Heart left ventricle (tissue), 16 donors: ENCODE results near the gene STK33. TPM values are rescaled to one million over a fixed set of nuclear protein-coding genes. Genes with fewer than 3 reads are reported as not detected.

Experiments used
- ATAC-seq, 4 donors: fragments of 200-7000 bp; cut with Tn5 transposase; one replicate each; pipeline ENCODE4 v1.9.1; 2020 to 2022; ENCODE audit warnings: moderate library complexity in 4 of 4, mild to moderate bottlenecking in 3 of 4, moderate number of reproducible peaks in 1 of 4
- DNase-seq, 5 donors: peaks; one replicate each; pipeline ENCODE4 v3.0.0-alpha.2; 2020
- H3K27ac ChIP-seq, 12 donors: fragments of 200-600 bp; sonication (generic) in 4 of 12; one replicate each; pipeline versions ENCODE4 v1.5.0 to v1.8.0; 2016 to 2022; ENCODE audit warnings: mild to moderate bottlenecking in 2 of 12
- H3K27me3 ChIP-seq, 9 donors: fragments of 200-600 bp; sonication (generic) in 2 of 9; one replicate each; pipeline versions ENCODE4 v1.5.1 to v1.8.0; 2016 to 2022; ENCODE audit warnings: mild to moderate bottlenecking in 3 of 9
- H3K36me3 ChIP-seq, 9 donors: fragments of 200-600 bp; sonication (generic) in 2 of 9; one replicate each; pipeline versions ENCODE4 v1.5.0 to v1.8.0; 2018 to 2022; ENCODE audit warnings: mild to moderate bottlenecking in 2 of 9
- H3K4me1 ChIP-seq, 12 donors: fragments of 200-600 bp; sonication (generic) in 4 of 12; one replicate each; pipeline versions ENCODE4 v1.5.0 to v1.8.0; 2016 to 2022; ENCODE audit warnings: mild to moderate bottlenecking in 3 of 12
- H3K4me3 ChIP-seq, 12 donors: fragments of 200-600 bp; sonication (generic) in 4 of 12; one replicate each; pipeline versions ENCODE4 v1.5.0 to v1.8.0; 2017 to 2022; ENCODE audit warnings: mild to moderate bottlenecking in 9 of 12, moderate library complexity in 4 of 12
- H3K9me3 ChIP-seq, 12 donors: fragments of 200-600 bp; sonication (generic) in 4 of 12; one replicate each; pipeline versions ENCODE4 v1.5.0 to v1.8.0; 2016 to 2022; ENCODE audit warnings: mild to moderate bottlenecking in 1 of 12
- POLR2A ChIP-seq, 2 donors: fragments of 450-650 bp; IDR thresholded peaks; one replicate each; pipeline ENCODE4 v1.6.1; 2017; ENCODE audit warnings: antibody characterized with exemption in 2 of 2, mild to moderate bottlenecking in 2 of 2, moderate library complexity in 2 of 2
- WGBS, 4 donors: extraction: QIAGEN DNeasy Blood & Tissue Kit in 2 of 4; methylation state at CpG; one replicate each; pipeline versions ENCODE4 v1.1.5 to v1.1.7; 2013 to 2018; 5-methylcytosine and 5-hydroxymethylcytosine counted together
- intact Hi-C, 10 donors: fragments of 100-400 bp; cut with DNase I; formaldehyde crosslinking; loops; one replicate each; pipeline versions ENCODE4 v1.11.1 to v1.14.2; 2022
- polyA plus RNA-seq, 2 donors: library from polyadenylated mRNA; stranded (reverse); fragments of 200-250 nt; gene quantifications; one replicate each; pipeline ENCODE4 v1.2.3, GENCODE V29; 2013
- total RNA-seq, 9 donors: library from RNA; depleted of rRNA in 2 of 9; stranded (reverse); fragments of >200 nt in 2 of 9; fragmentation: NEBNext Ultra II Directional in 3 of 9; extraction: Animal tissue kit (Norgen Biotek cat#: 25700) in 3 of 9; gene quantifications; one replicate each; pipeline versions ENCODE4 v1.1.0 to v1.2.4, GENCODE V29; 2016 to 2023
- TF ChIP-seq, protein P1 (sequence below), 12 donors: fragments of 200-600 bp; sonication (generic) in 4 of 12; IDR thresholded peaks; one replicate each; pipeline versions ENCODE4 v1.5.0 to v1.8.0; 2018 to 2022; ENCODE audit warnings: antibody characterized with exemption in 12 of 12, mild to moderate bottlenecking in 5 of 12
- donor health status: ischemic (EF 13 %, LVEDD 7.1; RV severe dilation, severe dysfunction).
- donor health status: healthy with polysubstance abuse.
- donor health status: DM: no; HTN: yes; CAD: no.
- donor health status: DM: no; HTN: no; CAD: no.
- donor health status: ischemic (EF 25% LVEDD 6.9; RV normal size, moderate dysfunction).
- donor health status: ischemic (EF 25% LVEDD 5.7; RV mildly dilated, moderate dysfunction).
- donor health status: healthy.
- donor health status: DM: yes; HTN: yes; CAD: no.
- donor health status: ischemic (EF 35%, LVEDD 5.7; RV mildly dilated, moderate dysfunction).
- donor health status: nonischemic (EF 11% LVEDD 7.7; RV severe dilation, severe dysfunction).
- donor health status: DM: yes; HTN: yes; CAD: no.
- donor health status: PGD.
- donor health status: ischemic (EF 29% LVEDD 5.4; RV normal size, mild dysfunction).
- donor health status: nonischemic (EF 23%, LVEDD 6.1; RV moderate dilation, normal function).

Gene STK33
- total and polyA plus RNA-seq, 11 donors, result 9.9 to 41.5 (median 25.3) TPM

DNA sequence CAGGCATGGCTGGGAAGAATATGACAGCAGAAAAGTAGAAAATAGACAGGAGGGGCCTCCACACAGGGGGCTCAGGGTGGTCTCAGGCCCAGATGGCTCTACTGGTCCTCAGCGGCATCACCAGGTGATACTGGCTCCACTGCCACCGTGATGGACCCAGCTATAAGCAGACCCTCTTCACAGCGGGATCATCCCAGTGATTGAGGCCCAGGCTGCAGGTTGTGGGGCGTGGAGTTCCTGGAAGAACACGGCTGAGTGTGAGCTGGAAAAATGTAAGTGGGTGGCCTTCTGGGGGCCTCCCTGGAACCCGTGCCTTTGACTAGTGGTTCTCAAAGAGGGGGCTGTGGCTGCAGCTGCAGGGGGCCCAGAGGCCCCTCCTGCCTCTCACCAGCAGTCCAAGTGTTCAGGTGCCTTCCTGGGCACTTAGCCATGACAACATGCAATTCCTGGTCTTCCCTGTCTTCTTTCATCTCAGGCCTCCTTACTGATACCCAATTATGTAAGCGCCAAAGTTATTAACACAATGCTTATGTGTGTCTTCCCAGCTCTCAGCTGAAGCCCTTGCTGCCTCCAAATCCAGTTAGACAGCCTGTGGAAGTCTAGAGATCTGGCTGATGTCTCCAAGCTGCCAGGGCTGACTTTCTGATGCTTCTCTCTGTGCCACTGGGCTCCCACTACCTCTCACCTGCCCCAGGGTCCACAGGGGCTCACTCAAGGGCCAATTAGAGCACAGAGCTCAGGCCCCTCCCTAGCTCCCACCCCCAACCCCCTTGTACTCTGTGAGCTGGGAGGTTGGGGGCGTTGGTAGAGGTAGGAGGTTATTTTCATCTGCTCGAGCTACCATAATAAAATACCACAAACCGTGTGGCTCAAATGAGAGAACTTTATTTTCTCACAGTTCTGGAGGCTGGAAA is 220.3 kb downstream of the STK33 start:
- intact Hi-C loops, result no loop called here
- TF ChIP-seq, protein P1, sequence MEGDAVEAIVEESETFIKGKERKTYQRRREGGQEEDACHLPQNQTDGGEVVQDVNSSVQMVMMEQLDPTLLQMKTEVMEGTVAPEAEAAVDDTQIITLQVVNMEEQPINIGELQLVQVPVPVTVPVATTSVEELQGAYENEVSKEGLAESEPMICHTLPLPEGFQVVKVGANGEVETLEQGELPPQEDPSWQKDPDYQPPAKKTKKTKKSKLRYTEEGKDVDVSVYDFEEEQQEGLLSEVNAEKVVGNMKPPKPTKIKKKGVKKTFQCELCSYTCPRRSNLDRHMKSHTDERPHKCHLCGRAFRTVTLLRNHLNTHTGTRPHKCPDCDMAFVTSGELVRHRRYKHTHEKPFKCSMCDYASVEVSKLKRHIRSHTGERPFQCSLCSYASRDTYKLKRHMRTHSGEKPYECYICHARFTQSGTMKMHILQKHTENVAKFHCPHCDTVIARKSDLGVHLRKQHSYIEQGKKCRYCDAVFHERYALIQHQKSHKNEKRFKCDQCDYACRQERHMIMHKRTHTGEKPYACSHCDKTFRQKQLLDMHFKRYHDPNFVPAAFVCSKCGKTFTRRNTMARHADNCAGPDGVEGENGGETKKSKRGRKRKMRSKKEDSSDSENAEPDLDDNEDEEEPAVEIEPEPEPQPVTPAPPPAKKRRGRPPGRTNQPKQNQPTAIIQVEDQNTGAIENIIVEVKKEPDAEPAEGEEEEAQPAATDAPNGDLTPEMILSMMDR (IDR thresholded peaks at IDR 0.05), result no peak
- TF ChIP-seq POLR2A (IDR thresholded peaks at IDR 0.05), result no peak
- WGBS, 4 donors, result 79 to 88% (median 86%) methylated on average over 10 of the region's 10 CpGs

DNA sequence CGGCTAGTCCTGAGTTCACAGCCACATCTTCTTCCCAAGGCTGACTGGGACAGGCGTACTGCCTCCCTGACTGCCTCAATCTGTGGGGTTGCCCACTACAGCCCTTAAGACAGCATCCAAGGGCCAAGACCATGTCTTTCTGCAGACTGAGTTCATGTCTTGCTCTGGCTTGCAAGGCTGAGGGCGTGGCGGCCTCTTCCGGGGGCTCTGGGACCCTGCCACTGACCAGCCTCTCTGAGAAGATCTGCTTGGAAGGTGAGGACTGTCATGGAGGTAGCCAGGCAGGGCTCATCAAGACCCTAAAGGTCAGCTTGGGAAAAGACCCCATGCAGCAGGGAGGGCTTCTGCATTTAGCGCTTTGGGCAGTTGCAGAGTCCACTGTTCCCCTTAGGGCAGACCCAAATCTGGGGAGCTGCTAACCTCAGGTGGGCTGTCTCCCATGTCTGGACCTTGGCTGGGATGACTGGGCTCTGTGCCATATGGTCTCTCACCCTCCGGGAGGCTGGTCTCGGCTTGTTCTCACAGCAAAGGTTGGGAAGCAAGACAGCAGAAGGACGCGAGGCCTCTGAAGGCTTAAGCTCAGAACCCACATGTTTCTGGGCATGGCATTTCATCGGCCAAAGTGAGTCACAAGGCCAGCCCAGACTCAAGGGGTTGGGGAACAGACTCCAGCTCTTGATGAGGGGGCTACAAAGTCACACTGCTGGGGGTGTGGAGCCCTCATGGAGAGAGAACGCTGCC is 221.2 kb downstream of the STK33 start:
- TF ChIP-seq, protein P1 (IDR thresholded peaks at IDR 0.05), result no peak
- no peak for TF ChIP-seq POLR2A (IDR thresholded peaks at IDR 0.05)
- intact Hi-C loops, result no loop called here
- Histone ChIP-seq H3K9me3 (no peaks in the 10 kb centered on the region), H3K36me3 (no peaks in the 10 kb centered on the region), H3K4me1 (no peaks in the 10 kb centered on the region), H3K27ac (no peak overlapping the region), H3K27me3 (no peaks in the 10 kb centered on the region), H3K4me3 (no peak overlapping the region)
- DNase-seq (no peak), ATAC-seq (no peak)
- WGBS, 4 donors, result 92 to 94% (median 93%) methylated on average over 8 to 12 of the region's 12 CpGs

More for the DNA sequence above, 220.3 kb downstream of the STK33 start:
- H3K9me3 ChIP-seq, result no peaks in the 10 kb centered on the region
- no peak overlapping the region for H3K4me3 ChIP-seq
- no peaks in the 10 kb centered on the region for H3K27me3 ChIP-seq
- no peak overlapping the region for H3K27ac ChIP-seq
- H3K4me1 ChIP-seq, result no peaks in the 10 kb centered on the region
- ATAC-seq, result peak in 1 of 4 donors; percentile 24
- DNase-seq, result no peak
- H3K36me3 ChIP-seq, result no peaks in the 10 kb centered on the region

DNA sequence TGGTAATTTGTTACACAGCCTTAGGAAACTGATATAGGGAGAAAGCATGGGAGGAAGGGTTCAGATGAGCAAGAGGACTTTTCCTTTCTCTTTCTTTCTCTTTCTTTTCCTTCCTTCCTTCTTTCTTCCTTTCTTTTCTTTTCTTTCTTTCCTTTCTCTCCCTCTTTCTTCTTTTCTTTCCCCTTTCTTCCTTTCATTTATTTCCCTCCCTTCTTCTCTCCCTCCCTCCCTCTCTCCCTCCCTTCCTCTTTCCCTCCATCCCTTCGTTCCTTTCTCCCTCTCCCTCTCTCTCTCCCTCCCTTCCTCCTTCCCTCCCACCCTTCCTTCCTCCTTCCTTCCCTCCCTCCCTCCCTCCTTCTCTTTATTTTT is 222.5 kb downstream of the STK33 start:
- intact Hi-C loops, result no loop called here
- WGBS, 4 donors, result 49 to 62% (median 60%) methylated on average over 1 of the region's 1 CpG
- TF ChIP-seq, protein P1 (IDR thresholded peaks at IDR 0.05), result no peak
- no peak for TF ChIP-seq POLR2A (IDR thresholded peaks at IDR 0.05)
- H3K27ac ChIP-seq, result no peak overlapping the region
- H3K27me3 ChIP-seq, result no peaks in the 10 kb centered on the region
- no peaks in the 10 kb centered on the region for H3K36me3 ChIP-seq
- ATAC-seq (no peak), DNase-seq (no peak)
- H3K9me3 ChIP-seq, result no peaks in the 10 kb centered on the region
- H3K4me1 ChIP-seq, result no peaks in the 10 kb centered on the region
- no peak overlapping the region for H3K4me3 ChIP-seq

DNA sequence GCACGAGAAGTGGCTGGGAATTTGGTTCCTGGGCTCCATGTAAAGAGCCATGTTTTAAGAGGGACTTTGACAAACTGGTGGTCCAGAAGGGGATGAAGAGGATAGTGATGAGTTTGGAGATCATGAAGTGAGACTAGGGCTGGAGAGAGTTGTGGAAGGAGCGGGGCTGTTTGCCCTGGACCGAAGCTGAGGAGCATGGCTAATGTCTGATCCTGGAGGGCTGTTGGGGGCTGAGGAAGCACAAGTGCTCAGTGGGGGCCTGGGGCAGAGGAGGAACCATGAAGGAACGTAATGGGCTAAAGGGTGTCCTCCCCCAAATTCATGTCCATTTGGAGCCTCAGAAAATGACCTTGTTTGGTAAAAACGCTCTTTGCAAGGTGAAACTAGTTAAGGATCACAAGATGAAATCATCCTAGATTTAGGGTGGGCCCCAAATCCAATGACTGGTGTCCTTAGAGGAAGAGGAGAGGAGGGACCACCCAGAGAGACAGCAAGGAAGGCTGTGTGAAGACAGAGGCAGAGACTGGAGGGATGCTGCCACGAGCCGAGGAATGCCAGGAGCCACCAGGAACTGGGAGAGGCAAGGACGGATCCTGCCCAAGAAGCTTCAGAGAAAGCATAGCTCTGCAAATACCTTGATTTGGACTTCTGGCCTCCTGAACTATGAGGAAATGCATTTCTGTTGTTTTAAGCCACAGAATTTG is 223.1 kb downstream of the STK33 start:
- Histone ChIP-seq H3K27me3 (no peaks in the 10 kb centered on the region), H3K4me1 (no peaks in the 10 kb centered on the region), H3K36me3 (no peaks in the 10 kb centered on the region), H3K4me3 (no peak overlapping the region), H3K9me3 (no peaks in the 10 kb centered on the region), H3K27ac (no peak overlapping the region)
- ATAC-seq, result no peak
- TF ChIP-seq, protein P1 (IDR thresholded peaks at IDR 0.05), result no peak
- TF ChIP-seq POLR2A (IDR thresholded peaks at IDR 0.05), result no peak
- WGBS, 4 donors, result 86 to 94% (median 91%) methylated on average over 8 of the region's 8 CpGs
- intact Hi-C loops, result no loop called here
- DNase-seq, result no peak
